HG03280 (cell line): Measurements from ENCODE around the gene KSR2.

ENCODE experiments used
- ATAC-seq: cut with Tn5 transposase; IDR thresholded peaks from one replicate; pipeline ENCODE4 v1.9.1; 2021; ENCODE audit warnings: mild to moderate bottlenecking, moderate library complexity; ENCODE audit not compliant: unreplicated experiment

KSR2 gene

GRCh38 chr12:117968151-117968789 is 520 bp downstream of the KSR2 start:
- ATAC-seq = no peak

- no peak for ATAC-seq
Observed at GRCh38 chr12:117967512-117967911, 1.3 kb downstream of the KSR2 start.

- ATAC-seq = no peak
Observed at GRCh38 chr12:117967043-117967442, 1.7 kb downstream of the KSR2 start.

GRCh38 chr12:117966511-117966910 is 2.3 kb downstream of the KSR2 start:
- ATAC-seq = no peak

- ATAC-seq = no peak
Observed at GRCh38 chr12:117963836-117964235, 5.0 kb downstream of the KSR2 start.

GRCh38 chr12:117936722-117937484 is 31.9 kb downstream of the KSR2 start:
- ATAC-seq = no peak

- ATAC-seq = no peak
Observed at GRCh38 chr12:117933545-117933944, 35.2 kb downstream of the KSR2 start.

- no peak for ATAC-seq
Observed at GRCh38 chr12:117926391-117926899, 42.3 kb downstream of the KSR2 start.

- no peak for ATAC-seq
Observed at GRCh38 chr12:117921929-117922777, 46.6 kb downstream of the KSR2 start.

GRCh38 chr12:117919479-117919878 is 49.3 kb downstream of the KSR2 start:
- ATAC-seq = no peak

- no peak for ATAC-seq
Observed at GRCh38 chr12:117914686-117915085, 54.1 kb downstream of the KSR2 start.

GRCh38 chr12:117912756-117913155 is 56.0 kb downstream of the KSR2 start:
- no peak for ATAC-seq

GRCh38 chr12:117908411-117908810 is 60.4 kb downstream of the KSR2 start:
- ATAC-seq = no peak

- ATAC-seq = no peak
Observed at GRCh38 chr12:117907108-117907689, 61.6 kb downstream of the KSR2 start.

GRCh38 chr12:117904051-117904450 is 64.7 kb downstream of the KSR2 start:
- no peak for ATAC-seq

GRCh38 chr12:117903110-117903840 is 65.5 kb downstream of the KSR2 start:
- no peak for ATAC-seq

GRCh38 chr12:117901631-117902030 is 67.2 kb downstream of the KSR2 start:
- no peak for ATAC-seq

- no peak for ATAC-seq
Observed at GRCh38 chr12:117900561-117900960, 68.2 kb downstream of the KSR2 start.

GRCh38 chr12:117897372-117898161 is 71.2 kb downstream of the KSR2 start:
- ATAC-seq = no peak

- ATAC-seq = no peak
Observed at GRCh38 chr12:117896009-117896408, 72.8 kb downstream of the KSR2 start.
